ENCODE results near the gene TRAK1.

TRAK1 gene

GRCh38 chr3:42151596-42152168 lies 60.5 kb downstream of the TRAK1 start:
- DNase-seq (ENCODE audit: low read depth): no peak
- no peak overlapping the region for H3K4me3 ChIP-seq (ENCODE audit: control insufficient read depth, low read depth, low read length)
- TF ChIP-seq CTCF (IDR thresholded peaks at IDR 0.05; ENCODE audit: control insufficient read depth, insufficient read depth, low read depth, low read length, missing control alignments): no peak

GRCh38 chr3:42152193-42152592 lies 61.0 kb downstream of the TRAK1 start:
- H3K4me3 ChIP-seq (ENCODE audit: control insufficient read depth, low read depth, low read length): no peak overlapping the region
- no peak for DNase-seq (ENCODE audit: low read depth)
- TF ChIP-seq CTCF (IDR thresholded peaks at IDR 0.05; ENCODE audit: control insufficient read depth, insufficient read depth, low read depth, low read length, missing control alignments): no peak

- no peak for TF ChIP-seq CTCF (IDR thresholded peaks at IDR 0.05; ENCODE audit: control insufficient read depth, insufficient read depth, low read depth, low read length, missing control alignments)
- no peak for DNase-seq (ENCODE audit: low read depth)
- H3K4me3 ChIP-seq (ENCODE audit: control insufficient read depth, low read depth, low read length): no peak overlapping the region
Measured at GRCh38 chr3:42153039-42153438, 61.9 kb downstream of the TRAK1 start.

- TF ChIP-seq CTCF (IDR thresholded peaks at IDR 0.05; ENCODE audit: control insufficient read depth, insufficient read depth, low read depth, low read length, missing control alignments): no peak
- DNase-seq (ENCODE audit: low read depth): no peak
Measured at GRCh38 chr3:42157540-42158538, 66.7 kb downstream of the TRAK1 start.

GRCh38 chr3:42159147-42159546 lies 68.0 kb downstream of the TRAK1 start:
- no peak overlapping the region for H3K4me3 ChIP-seq (ENCODE audit: control insufficient read depth, low read depth, low read length)
- DNase-seq (ENCODE audit: low read depth): no peak
- TF ChIP-seq CTCF (IDR thresholded peaks at IDR 0.05; ENCODE audit: control insufficient read depth, insufficient read depth, low read depth, low read length, missing control alignments): no peak

More at GRCh38 chr3:42157540-42158538, 66.7 kb downstream of the TRAK1 start:
- H3K4me3 ChIP-seq (ENCODE audit: control insufficient read depth, low read depth, low read length): no peak overlapping the region

GRCh38 chr3:42159706-42160472 lies 68.7 kb downstream of the TRAK1 start:
- no peak for TF ChIP-seq CTCF (IDR thresholded peaks at IDR 0.05; ENCODE audit: control insufficient read depth, insufficient read depth, low read depth, low read length, missing control alignments)
- H3K4me3 ChIP-seq (ENCODE audit: control insufficient read depth, low read depth, low read length): no peak overlapping the region
- no peak for DNase-seq (ENCODE audit: low read depth)
